Measurements from ENCODE around the gene OSBPL6.

GRCh38 chr2:178159966-178160365, 34.3 kb upstream of the OSBPL6 start:
- TF ChIP-seq EGR1 (IDR thresholded peaks at IDR 0.05; ENCODE audit: borderline replicate concordance in 1 of 2, low read depth in 2 of 2, low read length in 2 of 2) (no peak), USF2 (IDR thresholded peaks at IDR 0.05; ENCODE audit: borderline replicate concordance, low read depth, low read length) (no peak), E2F4 (IDR thresholded peaks at IDR 0.05; ENCODE audit: low read depth, low read length) (no peak), POLR2AphosphoS5 (IDR thresholded peaks at IDR 0.05; ENCODE audit: low read length) (no peak), NBN (IDR thresholded peaks at IDR 0.05) (no peak), CTCF (IDR thresholded peaks at IDR 0.05 in 2 of 3, conservative IDR thresholded peaks at IDR 0.05 in 1 of 3; ENCODE audit: control insufficient read depth in 2 of 3, extremely low read depth in 1 of 3, insufficient read depth in 1 of 3, low read depth in 3 of 3, low read length in 3 of 3) (no peak), SMARCA5 (IDR thresholded peaks at IDR 0.05) (no peak), POLR2A (IDR thresholded peaks at IDR 0.05; ENCODE audit: low read depth, low read length) (no peak), MXI1 (IDR thresholded peaks at IDR 0.05; ENCODE audit: low read depth, low read length) (no peak), NR2C2 (IDR thresholded peaks at IDR 0.05; ENCODE audit: borderline replicate concordance, control insufficient read depth, insufficient read length, low read depth) (no peak), BACH1 (IDR thresholded peaks at IDR 0.05; ENCODE audit: borderline replicate concordance) (no peak)
